SIG-M5 (cell line): ENCODE results near the gene SALL3.
"Not testable (repeated sequence)": the region's sequence is repeated elsewhere in the genome, so short reads cannot be mapped to it uniquely, and the experiment has no call there.

Experiments
- DNase-seq: peaks from one replicate; lab custom pipeline; 2025; lab: John Stamatoyannopoulos, UW

Gene SALL3

GRCh38 chr18:78979730-78980278 lies at the start of gene SALL3:
TSS of gene SALL3 (plus strand) at chr18:78979818. CDS start at chr18:78980275, 457 bp downstream.
- DNase-seq = no peak

DNA sequence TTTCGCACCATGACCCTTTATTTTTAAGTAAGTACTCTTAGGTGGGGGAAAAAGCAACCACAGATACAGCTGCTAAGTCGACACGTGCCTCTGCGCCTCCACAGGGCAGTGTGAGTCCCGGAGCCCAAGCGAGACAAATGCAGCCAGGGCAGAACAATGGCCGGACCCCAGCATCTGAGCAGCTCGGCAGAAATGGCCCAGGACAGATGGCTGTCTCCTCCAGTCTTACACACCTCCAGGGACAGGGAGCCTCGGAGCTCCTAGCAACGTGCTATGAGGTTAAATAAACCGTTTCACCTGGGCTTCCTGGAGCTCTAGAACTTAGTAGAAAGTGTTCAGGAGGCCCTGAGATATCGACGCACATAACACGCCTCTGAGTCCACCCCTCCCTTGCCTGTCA lies 47.3 kb upstream of the SALL3 start:
- no peak for DNase-seq

DNA sequence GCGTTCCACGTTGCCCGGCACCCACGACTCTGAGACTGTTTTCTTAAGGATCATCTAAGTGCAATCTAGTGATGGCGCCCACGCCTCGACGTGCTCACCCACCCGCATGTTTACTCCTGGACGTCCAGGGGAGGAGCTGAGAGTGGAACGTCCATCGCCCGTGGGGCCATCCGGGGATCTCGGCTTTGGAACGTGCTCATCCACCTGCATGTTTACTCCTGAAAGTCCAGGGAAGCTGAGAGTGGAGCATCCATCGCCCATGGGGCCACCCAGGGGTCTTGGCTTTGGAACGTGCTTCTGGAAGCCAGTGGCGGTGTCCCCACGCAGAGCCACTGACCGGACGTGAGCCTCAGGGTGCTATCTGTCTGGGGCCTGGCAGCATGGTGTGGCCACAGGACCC lies 45.6 kb upstream of the SALL3 start:
- DNase-seq = no peak

- DNase-seq = no peak
Measured at GRCh38 chr18:78934551-78935225, 44.9 kb upstream of the SALL3 start.

DNA sequence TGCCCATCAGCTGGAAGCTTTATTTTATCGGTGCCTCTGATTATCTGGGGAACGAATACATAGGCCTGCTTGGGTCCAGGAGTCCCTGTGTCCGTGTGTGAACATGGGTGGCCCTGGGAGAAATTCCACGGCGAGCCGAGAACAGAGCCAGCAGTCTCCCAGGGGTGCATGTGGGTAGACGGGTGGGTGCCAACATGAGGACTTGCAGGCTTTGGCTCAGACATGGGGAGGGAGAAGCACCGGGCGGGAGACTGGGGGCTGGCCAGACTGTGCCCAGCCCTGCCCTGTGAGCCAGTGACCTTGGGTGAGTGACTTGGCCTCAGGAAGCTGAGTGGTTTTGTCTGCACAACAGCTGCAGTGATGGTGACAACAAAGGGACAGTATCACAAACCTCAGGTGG lies 44.2 kb upstream of the SALL3 start:
- no peak for DNase-seq

DNA sequence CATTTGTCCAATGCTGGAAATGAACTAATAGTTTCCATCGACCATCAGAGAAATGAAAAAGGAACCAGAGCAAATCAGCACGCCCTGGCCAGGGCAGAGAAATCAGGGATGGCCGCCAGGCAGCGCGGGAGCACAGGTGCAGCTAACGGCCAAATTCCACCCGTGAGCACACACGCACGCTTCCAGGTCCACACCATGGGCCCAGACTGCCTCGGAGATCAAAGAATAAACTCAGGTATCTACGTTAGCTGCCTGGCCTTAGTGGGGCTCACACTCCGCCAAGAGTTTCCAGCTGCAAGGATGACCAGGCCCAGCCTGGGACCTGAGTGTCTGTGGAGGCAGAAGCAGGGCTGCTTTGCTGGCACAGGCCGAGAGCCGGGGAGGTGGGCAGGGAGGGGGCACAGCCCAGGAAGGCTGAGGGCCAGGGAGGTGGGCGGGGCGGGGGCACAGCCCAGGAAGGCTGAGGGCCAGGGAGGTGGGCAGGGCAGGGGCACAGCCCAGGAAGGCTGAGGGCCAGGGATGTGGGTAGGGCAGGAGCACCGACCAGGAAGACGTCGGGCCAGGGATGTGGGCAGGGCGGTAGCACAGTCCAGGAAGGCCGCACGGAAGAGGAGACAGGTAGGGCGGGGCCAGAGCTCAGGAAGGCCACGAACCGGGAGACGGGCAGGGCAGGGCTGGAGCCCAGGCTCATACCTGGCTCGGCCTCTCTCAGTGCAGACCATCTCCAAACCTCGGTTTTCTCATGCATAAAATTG lies 43.2 kb upstream of the SALL3 start:
- DNase-seq = no peak

DNA sequence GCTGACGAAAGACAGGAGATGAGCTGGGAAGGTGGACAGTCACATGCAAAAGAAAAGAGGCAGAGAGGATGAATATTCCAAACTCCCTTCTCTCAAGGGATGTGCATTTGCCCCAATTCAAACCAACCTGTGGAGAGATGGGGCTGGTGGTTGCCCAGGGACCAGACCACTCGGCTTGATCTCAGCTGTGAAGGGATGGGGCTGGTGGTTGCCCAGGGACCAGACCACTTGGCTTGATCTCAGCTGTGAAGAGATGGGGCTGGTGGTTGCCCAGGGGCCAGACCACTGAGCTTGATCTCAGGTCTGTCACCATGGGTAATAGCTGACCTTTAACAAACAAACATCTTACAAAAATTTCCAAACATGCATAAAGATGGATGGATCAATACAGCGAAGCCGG lies 42.5 kb upstream of the SALL3 start:
- DNase-seq = no peak

DNA sequence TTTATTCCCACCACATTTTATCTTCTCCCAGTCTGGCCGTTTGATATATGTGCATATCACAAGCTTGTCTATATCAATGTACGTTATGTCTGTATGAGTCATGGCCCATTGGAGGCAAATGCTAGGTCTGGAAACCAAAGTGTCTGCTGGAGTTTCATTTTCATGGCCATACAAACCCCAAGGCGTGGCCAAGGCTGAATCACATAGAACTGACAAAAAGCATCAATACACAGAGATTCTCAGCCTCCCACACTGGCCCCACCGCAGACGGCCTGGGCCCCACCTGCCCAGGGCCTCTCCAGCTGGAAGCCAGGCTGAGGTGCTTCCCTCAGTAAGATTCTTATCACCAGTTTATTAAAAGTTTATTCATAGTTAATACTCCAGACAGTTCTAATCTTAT lies 40.5 kb upstream of the SALL3 start:
- DNase-seq = no peak

GRCh38 chr18:78939734-78940494 lies 39.7 kb upstream of the SALL3 start:
- DNase-seq = no peak

- not testable (repeated sequence) for DNase-seq
Measured at GRCh38 chr18:78942236-78942635, 37.4 kb upstream of the SALL3 start.

GRCh38 chr18:78945628-78946027 lies 34.0 kb upstream of the SALL3 start:
- no peak for DNase-seq

- DNase-seq = no peak
Measured at GRCh38 chr18:78947291-78947690, 32.3 kb upstream of the SALL3 start.

GRCh38 chr18:78948221-78948620 lies 31.4 kb upstream of the SALL3 start:
- DNase-seq = no peak

GRCh38 chr18:78948707-78949106 lies 30.9 kb upstream of the SALL3 start:
- no peak for DNase-seq

- no peak for DNase-seq
Measured at GRCh38 chr18:78949216-78949615, 30.4 kb upstream of the SALL3 start.

DNA sequence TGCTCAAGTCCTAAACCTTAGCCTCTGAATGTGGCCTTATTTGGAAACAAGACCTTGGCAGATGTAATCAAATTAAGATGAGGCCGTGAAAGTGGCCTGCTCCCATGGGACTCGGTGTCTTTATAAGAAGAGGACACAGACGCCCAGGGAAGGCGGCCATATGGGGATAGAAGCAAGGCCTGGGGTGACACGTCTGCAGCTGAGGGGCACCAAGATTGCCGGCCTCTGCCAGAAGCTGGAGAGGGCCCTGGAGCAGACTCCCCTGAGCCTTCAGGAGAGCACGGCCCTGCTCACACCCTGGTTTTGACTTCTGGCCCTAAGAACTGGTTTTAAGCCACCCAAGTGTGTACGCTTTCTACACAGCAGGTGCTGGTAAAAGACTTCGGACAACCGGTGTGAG lies 29.2 kb upstream of the SALL3 start:
- DNase-seq = no peak

DNA sequence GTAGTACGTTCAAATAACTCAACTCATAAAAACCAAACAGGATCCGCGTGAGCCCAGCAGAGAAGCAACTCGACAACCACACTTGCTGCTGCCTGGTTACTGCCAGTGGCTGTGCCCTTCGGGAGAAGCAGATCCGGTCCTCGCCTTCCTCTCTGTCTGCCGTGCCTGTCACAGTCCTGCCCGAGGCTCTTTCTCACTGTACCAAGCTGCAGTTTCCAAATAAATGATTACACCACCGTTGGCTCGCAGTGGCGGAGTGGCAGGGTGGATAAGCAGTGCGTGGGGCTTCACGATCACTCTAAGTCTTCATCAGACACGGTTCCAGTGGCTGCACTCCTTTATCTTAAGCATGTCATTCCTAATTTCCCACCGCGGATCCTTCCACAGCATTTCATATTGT lies 26.1 kb upstream of the SALL3 start:
- no peak for DNase-seq

DNA sequence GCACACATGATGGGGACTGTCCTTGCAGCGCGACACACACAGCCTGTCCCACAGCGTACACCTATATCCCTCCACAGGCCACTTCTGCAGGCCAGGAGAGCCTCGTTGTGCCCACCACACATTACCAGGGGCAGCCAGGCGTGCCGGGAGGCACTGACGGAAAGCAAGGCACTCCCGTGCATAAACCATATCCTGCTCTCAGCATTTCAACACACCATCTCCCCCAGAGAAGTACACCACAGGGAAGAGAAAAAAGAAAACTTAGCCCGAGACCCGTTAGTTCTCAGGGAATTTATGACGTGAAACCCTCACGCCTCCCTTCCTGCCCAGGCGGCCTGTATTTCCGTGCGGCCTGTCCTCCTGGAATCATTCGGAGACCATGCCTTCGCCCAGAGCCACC lies 24.6 kb upstream of the SALL3 start:
- DNase-seq = no peak

GRCh38 chr18:78957140-78957539 lies 22.5 kb upstream of the SALL3 start:
- DNase-seq = no peak

DNA sequence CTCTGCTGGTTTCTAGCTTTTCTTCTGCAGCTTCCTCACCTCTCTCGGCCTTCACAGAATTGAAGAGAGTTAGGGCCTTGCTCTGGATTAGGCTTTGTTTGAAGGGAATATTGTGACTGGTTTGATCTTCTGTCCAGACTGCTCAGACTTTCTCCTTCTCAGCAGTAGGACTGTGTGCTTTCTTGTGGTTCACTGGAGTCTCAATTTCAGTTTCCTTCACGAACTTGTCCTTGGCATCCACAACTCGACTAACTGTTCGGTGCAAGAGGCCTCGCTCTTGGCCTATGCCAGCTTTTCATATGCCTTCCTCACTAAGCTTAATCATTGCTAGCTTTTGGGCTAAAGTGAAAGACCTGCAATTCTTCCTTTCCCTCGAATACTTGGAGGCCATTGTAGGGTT lies 18.9 kb upstream of the SALL3 start:
- no peak for DNase-seq

GRCh38 chr18:78962098-78962497 lies 17.5 kb upstream of the SALL3 start:
- DNase-seq = no peak

GRCh38 chr18:78964727-78965126 lies 14.9 kb upstream of the SALL3 start:
- DNase-seq = not testable (repeated sequence)

- no peak for DNase-seq
Measured at GRCh38 chr18:78965260-78965659, 14.4 kb upstream of the SALL3 start.
